ENCODE measurements around the gene SOCS3.

The SOCS3 gene

GRCh38 chr17:78367193-78367592 lies 7.3 kb upstream of the SOCS3 start:
- DNase-seq: no peak

GRCh38 chr17:78366109-78366848 lies 6.4 kb upstream of the SOCS3 start:
- DNase-seq: no peak

GRCh38 chr17:78365561-78366108 lies 5.8 kb upstream of the SOCS3 start:
- DNase-seq: no peak

GRCh38 chr17:78364436-78365281 lies 4.8 kb upstream of the SOCS3 start:
- no peak for DNase-seq

GRCh38 chr17:78362671-78363070 lies 2.8 kb upstream of the SOCS3 start:
- DNase-seq: no peak

- peak in 1 of 6 experiments; percentile 10 for DNase-seq
Observed at GRCh38 chr17:78362232-78362631, 2.4 kb upstream of the SOCS3 start.

- DNase-seq: no peak
Observed at GRCh38 chr17:78361225-78361701, 1.4 kb upstream of the SOCS3 start.

GRCh38 chr17:78360371-78361224 lies 721 bp upstream of the SOCS3 start:
- peak; percentile 65 to 91 (median 80) for DNase-seq

- peak in 3 of 6 experiments; percentile 43 to 50 (median 48) for DNase-seq
Observed at GRCh38 chr17:78359321-78359996, 418 bp downstream of the SOCS3 start.

GRCh38 chr17:78358538-78359320 lies 1.1 kb downstream of the SOCS3 start:
- DNase-seq: peak in 4 of 6 experiments; percentile 23 to 76 (median 53)

GRCh38 chr17:78357672-78358537 lies 2.0 kb downstream of the SOCS3 start:
- DNase-seq: peak in 3 of 6 experiments; percentile 18 to 61 (median 48)

GRCh38 chr17:78357177-78357586 lies 2.7 kb downstream of the SOCS3 start:
- DNase-seq: peak in 3 of 6 experiments; percentile 12 to 61 (median 48)

GRCh38 chr17:78356101-78356713 lies 3.7 kb downstream of the SOCS3 start:
- peak; percentile 71 to 95 (median 91) for DNase-seq

GRCh38 chr17:78355701-78356100 lies 4.2 kb downstream of the SOCS3 start:
- DNase-seq: no peak

GRCh38 chr17:78355045-78355641 lies 4.7 kb downstream of the SOCS3 start:
- DNase-seq: peak; percentile 19 to 55 (median 32)

- no peak for DNase-seq
Observed at GRCh38 chr17:78353834-78354233, 6.0 kb downstream of the SOCS3 start.

GRCh38 chr17:78351449-78352006 lies 8.3 kb downstream of the SOCS3 start:
- DNase-seq: no peak

- DNase-seq: no peak
Observed at GRCh38 chr17:78349891-78350642, 9.8 kb downstream of the SOCS3 start.

Measured in stimulated activated naive CD4-positive, alpha-beta T cell (primary cell).